ENCODE results near the gene TMEM260.
"Not testable (repeated sequence)": the region's sequence is repeated elsewhere in the genome, so short reads cannot be mapped to it uniquely, and the experiment has no call there.

TMEM260 gene

DNA sequence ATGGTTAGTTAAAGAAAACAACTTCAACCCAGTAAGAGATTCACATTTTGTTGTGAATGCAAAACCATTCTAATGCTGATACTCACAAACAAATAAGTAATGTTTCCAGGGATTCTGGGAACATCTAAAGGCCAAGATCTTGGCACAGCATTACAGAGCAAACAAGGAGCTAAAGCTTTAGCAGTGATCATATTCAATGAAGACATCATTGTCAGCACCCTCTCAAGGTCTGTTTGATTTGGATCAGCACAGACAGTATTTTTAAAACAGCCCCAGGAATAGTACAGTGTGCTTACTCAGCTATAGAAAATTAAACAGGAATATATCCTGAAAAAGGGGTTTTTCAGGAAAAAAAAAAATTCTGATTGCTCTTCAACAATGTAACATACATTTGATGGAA, 71.4 kb downstream of the TMEM260 start:
- Histone ChIP-seq H3K4me1 (ENCODE audit: insufficient read depth, low read length) (no peaks in the 10 kb centered on the region), H3K27me3 (ENCODE audit: control insufficient read depth in 1 of 2, insufficient read depth in 2 of 2, low read length in 2 of 2) (no peaks in the 10 kb centered on the region), H3K9ac (ENCODE audit: low read length) (no peak overlapping the region), H3K9me3 (ENCODE audit: low read length) (no peaks in the 10 kb centered on the region), H3K4me3 (ENCODE audit: low read depth in 1 of 2, low read length in 2 of 2) (no peak overlapping the region), H3K36me3 (ENCODE audit: insufficient read depth, low read length) (no peaks in the 10 kb centered on the region), H3K27ac (ENCODE audit: low read depth, low read length) (no peak overlapping the region)

DNA sequence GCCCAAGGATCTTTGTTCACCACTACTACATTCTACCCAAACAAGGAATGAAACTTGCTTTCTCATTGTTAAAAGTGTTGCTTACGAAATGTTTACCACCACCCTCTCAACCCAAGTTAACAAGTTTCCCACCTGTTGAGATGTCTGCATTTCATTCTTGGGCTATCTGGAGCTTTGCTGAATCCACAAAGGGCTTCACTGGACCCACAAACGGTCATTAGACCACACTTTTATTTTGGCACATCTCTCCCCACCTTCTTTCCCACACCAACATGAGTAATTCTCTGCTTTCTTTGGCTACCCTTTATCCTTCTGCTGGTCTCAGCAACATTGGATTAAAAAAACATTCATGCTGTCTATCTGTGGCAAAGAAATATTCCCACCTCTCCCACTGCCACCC, 78.0 kb downstream of the TMEM260 start:
- Histone ChIP-seq H3K4me3 (ENCODE audit: low read depth in 1 of 2, low read length in 2 of 2) (no peak overlapping the region), H3K9me3 (ENCODE audit: low read length) (no peaks in the 10 kb centered on the region), H3K27ac (ENCODE audit: low read depth, low read length) (no peak overlapping the region), H3K9ac (ENCODE audit: low read length) (no peak overlapping the region), H3K36me3 (ENCODE audit: insufficient read depth, low read length) (no peaks in the 10 kb centered on the region), H3K27me3 (ENCODE audit: control insufficient read depth in 1 of 2, insufficient read depth in 2 of 2, low read length in 2 of 2) (no peaks in the 10 kb centered on the region), H3K4me1 (ENCODE audit: insufficient read depth, low read length) (no peaks in the 10 kb centered on the region)

DNA sequence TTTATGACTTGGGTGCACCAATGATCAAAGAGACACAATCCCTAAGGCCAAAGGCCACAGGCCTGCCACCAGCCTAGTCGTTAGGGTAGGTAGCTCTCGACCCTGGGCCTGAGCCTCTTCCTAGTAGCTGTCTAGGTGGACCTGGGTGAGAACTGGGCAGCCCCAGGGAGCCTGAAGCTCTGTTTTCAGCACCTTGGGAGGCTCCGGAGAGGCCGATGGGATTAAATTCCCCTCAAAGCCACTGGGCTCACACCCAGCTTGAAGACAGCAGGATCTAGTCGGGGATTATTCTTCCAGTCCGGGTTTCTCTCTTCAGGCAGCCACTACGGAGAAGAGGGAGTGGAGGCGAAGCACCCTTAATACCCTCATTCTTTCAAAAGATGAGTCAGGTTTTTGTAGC, 79.8 kb downstream of the TMEM260 start:
- Histone ChIP-seq H3K4me3 (ENCODE audit: low read depth in 1 of 2, low read length in 2 of 2) (no peak overlapping the region), H3K27ac (ENCODE audit: low read depth, low read length) (no peak overlapping the region), H3K36me3 (ENCODE audit: insufficient read depth, low read length) (no peaks in the 10 kb centered on the region), H3K9ac (ENCODE audit: low read length) (no peak overlapping the region), H3K9me3 (ENCODE audit: low read length) (no peaks in the 10 kb centered on the region), H3K4me1 (ENCODE audit: insufficient read depth, low read length) (no peaks in the 10 kb centered on the region), H3K27me3 (ENCODE audit: control insufficient read depth in 1 of 2, insufficient read depth in 2 of 2, low read length in 2 of 2) (no peaks in the 10 kb centered on the region)

DNA sequence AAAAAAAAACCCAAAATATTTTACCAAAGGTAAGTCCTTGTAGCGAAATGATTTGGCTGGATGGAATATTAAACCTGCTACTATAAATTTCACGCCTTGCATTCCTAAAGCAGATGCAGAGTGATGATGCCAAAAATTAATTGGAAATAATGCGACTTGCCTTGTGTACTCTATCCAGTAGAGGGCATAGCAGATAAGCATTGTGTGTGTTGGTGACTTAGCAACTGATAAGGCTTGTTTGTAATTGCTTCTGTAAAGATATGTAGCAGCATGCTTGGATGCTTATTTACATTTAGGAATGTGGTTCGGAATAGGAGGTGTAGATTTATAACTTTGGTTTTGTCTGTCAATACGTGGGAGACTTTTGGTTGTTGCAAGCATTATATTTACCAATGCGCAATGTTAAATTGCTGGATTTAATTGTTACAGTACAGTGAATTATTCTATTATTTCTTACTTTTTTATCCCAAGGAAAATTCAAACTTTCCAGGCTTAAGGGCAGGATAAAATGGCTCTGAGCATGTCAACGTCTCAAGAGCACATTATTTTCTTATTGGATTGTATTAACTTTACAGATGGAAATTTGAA, 80.5 kb downstream of the TMEM260 start:
- Histone ChIP-seq H3K4me3 (ENCODE audit: low read depth in 1 of 2, low read length in 2 of 2) (no peak overlapping the region), H3K4me1 (ENCODE audit: insufficient read depth, low read length) (no peaks in the 10 kb centered on the region), H3K27me3 (ENCODE audit: control insufficient read depth in 1 of 2, insufficient read depth in 2 of 2, low read length in 2 of 2) (no peaks in the 10 kb centered on the region), H3K9me3 (ENCODE audit: low read length) (no peaks in the 10 kb centered on the region), H3K27ac (ENCODE audit: low read depth, low read length) (no peak overlapping the region), H3K9ac (ENCODE audit: low read length) (no peak overlapping the region), H3K36me3 (ENCODE audit: insufficient read depth, low read length) (no peaks in the 10 kb centered on the region)

DNA sequence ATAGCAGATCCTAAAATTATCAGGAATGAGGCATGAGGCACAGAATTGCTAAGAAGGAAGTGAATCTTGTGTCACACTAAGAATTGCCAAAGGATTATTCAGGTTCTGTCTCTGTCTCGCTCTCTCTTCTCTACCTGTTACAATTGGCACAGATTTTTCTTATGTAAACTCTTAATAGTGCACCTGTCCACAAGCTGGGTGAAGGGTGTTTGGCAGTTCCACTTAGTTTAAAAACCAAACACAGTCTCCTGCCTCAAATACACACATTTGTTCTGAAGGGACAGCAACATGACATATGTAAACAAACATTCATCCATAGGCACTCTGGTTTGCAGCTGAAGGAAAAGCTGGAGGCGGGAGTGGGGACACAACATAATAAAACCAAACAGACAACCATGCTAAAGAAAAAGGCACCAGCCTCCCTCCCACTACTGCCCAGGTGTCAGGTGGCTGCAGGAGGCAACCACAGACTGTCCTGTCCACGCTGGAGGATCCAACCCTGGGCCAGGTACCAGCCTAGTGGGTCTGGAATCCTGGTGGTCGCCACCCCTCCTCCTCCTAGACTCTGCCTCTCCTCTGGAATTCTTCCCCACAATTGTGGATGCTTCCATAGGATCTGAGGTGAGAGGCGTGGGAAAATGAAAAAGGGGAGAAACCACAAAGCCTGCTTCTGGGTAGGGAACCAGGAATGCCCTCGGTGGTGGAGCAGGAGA, 81.2 kb downstream of the TMEM260 start:
- H3K36me3 ChIP-seq (ENCODE audit: insufficient read depth, low read length): no peaks in the 10 kb centered on the region
- H3K4me3 ChIP-seq (ENCODE audit: low read depth in 1 of 2, low read length in 2 of 2): no peak overlapping the region
- H3K27me3 ChIP-seq (ENCODE audit: control insufficient read depth in 1 of 2, insufficient read depth in 2 of 2, low read length in 2 of 2): no peaks in the 10 kb centered on the region
- H3K9me3 ChIP-seq (ENCODE audit: low read length): no peaks in the 10 kb centered on the region
- no peaks in the 10 kb centered on the region for H3K4me1 ChIP-seq (ENCODE audit: insufficient read depth, low read length)
- no peak overlapping the region for H3K27ac ChIP-seq (ENCODE audit: low read depth, low read length)
- no peak overlapping the region for H3K9ac ChIP-seq (ENCODE audit: low read length)

DNA sequence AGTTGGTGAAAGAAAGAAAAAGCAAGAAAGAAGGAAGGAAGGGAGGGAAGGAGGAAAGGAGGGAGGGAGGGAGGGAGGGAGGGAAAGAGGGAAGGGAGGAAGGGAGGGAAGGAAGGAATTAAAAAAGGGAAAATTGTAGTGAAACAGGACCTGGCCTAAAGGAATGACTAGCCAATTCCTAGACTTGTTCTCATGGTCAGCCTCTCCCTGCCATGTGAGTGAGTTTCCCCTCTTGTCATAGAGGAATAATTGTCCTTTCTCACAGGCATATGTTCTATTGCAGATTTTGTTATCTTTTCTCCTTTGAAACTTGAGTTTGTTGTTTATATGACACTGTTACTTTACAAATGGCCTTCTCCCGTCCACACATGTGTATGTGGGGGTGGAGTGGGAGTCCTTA, 81.9 kb downstream of the TMEM260 start:
- no peak overlapping the region for H3K9ac ChIP-seq (ENCODE audit: low read length)

DNA sequence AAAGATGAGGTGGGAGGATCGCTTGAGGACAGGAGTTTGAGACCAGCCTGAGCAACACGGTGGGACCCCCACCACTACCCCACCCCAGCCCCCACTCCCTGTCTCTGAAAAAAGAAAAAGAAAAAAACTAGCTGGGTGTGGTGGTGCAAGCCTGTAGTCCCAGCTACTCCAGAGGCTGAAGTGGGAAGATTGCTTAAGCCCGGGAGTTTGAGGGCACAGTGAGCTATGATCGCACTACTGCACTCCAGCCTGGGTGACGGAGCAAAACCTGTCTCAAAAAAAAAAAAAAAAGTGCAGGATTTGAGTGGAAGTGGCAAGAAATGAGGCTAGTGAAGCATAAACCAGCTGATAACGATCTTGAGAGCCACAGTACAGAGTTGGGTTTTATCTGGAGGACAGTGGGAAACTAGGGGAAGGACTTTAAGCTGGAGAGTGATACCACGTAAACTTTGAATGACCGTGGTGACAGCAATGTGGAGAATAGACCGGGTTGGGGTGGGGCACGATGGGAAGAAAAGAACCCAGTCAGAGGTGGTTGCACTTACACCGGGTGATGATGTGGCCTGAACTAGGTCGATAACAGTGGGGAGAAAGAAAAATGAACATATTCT, 85.3 kb downstream of the TMEM260 start:
- Histone ChIP-seq H3K27me3 (ENCODE audit: control insufficient read depth in 1 of 2, insufficient read depth in 2 of 2, low read length in 2 of 2) (no peaks in the 10 kb centered on the region), H3K9ac (ENCODE audit: low read length) (no peak overlapping the region), H3K4me3 (ENCODE audit: low read depth in 1 of 2, low read length in 2 of 2) (no peak overlapping the region)

More for the DNA sequence above, 81.9 kb downstream of the TMEM260 start:
- H3K27ac ChIP-seq (ENCODE audit: low read depth, low read length): no peak overlapping the region
- H3K4me1 ChIP-seq (ENCODE audit: insufficient read depth, low read length): no peaks in the 10 kb centered on the region
- H3K9me3 ChIP-seq (ENCODE audit: low read length): no peaks in the 10 kb centered on the region
- H3K4me3 ChIP-seq (ENCODE audit: low read depth in 1 of 2, low read length in 2 of 2): no peak overlapping the region
- no peaks in the 10 kb centered on the region for H3K36me3 ChIP-seq (ENCODE audit: insufficient read depth, low read length)
- no peaks in the 10 kb centered on the region for H3K27me3 ChIP-seq (ENCODE audit: control insufficient read depth in 1 of 2, insufficient read depth in 2 of 2, low read length in 2 of 2)

DNA sequence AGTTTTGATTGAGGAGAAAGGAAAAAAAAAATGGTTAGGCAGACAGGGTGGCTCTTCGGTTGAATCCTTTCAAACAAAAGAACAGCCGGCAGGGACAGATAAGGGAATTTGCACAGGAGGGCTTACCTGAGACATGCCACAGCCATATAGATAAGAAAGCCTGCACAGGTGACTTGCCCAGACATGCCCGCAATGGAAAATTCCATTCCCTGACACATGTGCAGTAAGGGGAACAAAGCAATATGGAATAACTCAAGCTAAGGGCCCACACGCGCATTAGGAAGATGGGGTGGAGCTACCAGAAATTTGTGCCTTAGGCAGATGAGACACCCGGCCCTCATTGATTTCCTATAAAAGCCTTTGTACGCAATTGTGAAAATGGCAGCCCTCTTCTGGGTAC, 86.7 kb downstream of the TMEM260 start:
- H3K9me3 ChIP-seq (ENCODE audit: low read length): no peaks in the 10 kb centered on the region
- H3K36me3 ChIP-seq (ENCODE audit: insufficient read depth, low read length): no peaks in the 10 kb centered on the region
- H3K4me1 ChIP-seq (ENCODE audit: insufficient read depth, low read length): no peaks in the 10 kb centered on the region
- no peak overlapping the region for H3K9ac ChIP-seq (ENCODE audit: low read length)
- no peaks in the 10 kb centered on the region for H3K27me3 ChIP-seq (ENCODE audit: control insufficient read depth in 1 of 2, insufficient read depth in 2 of 2, low read length in 2 of 2)
- no peak overlapping the region for H3K4me3 ChIP-seq (ENCODE audit: low read depth in 1 of 2, low read length in 2 of 2)
- H3K27ac ChIP-seq (ENCODE audit: low read depth, low read length): no peak overlapping the region

More for the DNA sequence above, 85.3 kb downstream of the TMEM260 start:
- Histone ChIP-seq H3K4me1 (ENCODE audit: insufficient read depth, low read length) (no peaks in the 10 kb centered on the region), H3K27ac (ENCODE audit: low read depth, low read length) (no peak overlapping the region), H3K9me3 (ENCODE audit: low read length) (no peaks in the 10 kb centered on the region), H3K36me3 (ENCODE audit: insufficient read depth, low read length) (no peaks in the 10 kb centered on the region)

DNA sequence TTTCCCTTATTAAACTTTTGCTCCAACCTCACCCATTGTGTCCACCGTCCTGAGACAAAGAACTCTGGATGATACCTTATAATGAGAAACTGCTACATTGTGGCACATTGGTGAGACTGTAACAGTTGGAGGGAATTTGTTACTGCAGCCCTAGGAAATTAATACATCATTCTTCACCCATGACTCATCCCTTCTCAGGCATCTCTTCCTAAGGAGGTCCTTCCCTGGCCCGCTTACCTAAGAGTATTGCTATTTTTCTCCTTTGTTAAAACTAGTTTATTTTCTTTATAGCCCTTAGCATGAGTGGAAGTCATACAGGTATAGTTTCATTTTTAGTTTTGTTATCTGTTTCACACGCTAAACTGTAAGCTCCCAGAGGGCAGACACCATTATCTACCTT, 87.1 kb downstream of the TMEM260 start:
- no peaks in the 10 kb centered on the region for H3K27me3 ChIP-seq (ENCODE audit: control insufficient read depth in 1 of 2, insufficient read depth in 2 of 2, low read length in 2 of 2)

DNA sequence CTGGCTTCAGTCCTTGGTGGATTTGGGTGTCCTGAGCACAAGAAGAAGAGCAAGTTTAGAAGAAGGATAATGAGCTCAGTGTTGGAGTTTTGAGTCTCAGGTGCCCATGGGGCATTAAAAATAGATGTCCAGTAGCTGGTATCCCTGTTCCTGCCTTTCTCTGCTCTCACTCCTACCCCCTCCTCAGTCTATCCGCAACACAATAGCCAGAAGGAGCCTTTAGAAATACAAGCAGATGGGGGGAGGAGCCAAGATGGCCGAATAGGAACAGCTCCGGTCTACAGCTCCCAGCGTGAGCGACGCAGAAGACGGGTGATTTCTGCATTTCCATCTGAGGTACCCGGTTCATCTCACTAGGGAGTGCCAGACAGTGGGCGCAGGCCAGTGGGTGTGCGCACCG, 87.7 kb downstream of the TMEM260 start:
- H3K9ac ChIP-seq (ENCODE audit: low read length); H3K9me3 ChIP-seq (ENCODE audit: low read length); H3K36me3 ChIP-seq (ENCODE audit: insufficient read depth, low read length); H3K4me3 ChIP-seq (ENCODE audit: low read depth in 1 of 2, low read length in 2 of 2); H3K27me3 ChIP-seq (ENCODE audit: control insufficient read depth in 1 of 2, insufficient read depth in 2 of 2, low read length in 2 of 2); H3K27ac ChIP-seq (ENCODE audit: low read depth, low read length); H3K4me1 ChIP-seq (ENCODE audit: insufficient read depth, low read length): not testable (repeated sequence)

More for the DNA sequence above, 87.1 kb downstream of the TMEM260 start:
- no peak overlapping the region for H3K27ac ChIP-seq (ENCODE audit: low read depth, low read length)
- H3K36me3 ChIP-seq (ENCODE audit: insufficient read depth, low read length): no peaks in the 10 kb centered on the region
- no peak overlapping the region for H3K9ac ChIP-seq (ENCODE audit: low read length)
- H3K4me3 ChIP-seq (ENCODE audit: low read depth in 1 of 2, low read length in 2 of 2): no peak overlapping the region
- H3K4me1 ChIP-seq (ENCODE audit: insufficient read depth, low read length): no peaks in the 10 kb centered on the region
- H3K9me3 ChIP-seq (ENCODE audit: low read length): no peaks in the 10 kb centered on the region

DNA sequence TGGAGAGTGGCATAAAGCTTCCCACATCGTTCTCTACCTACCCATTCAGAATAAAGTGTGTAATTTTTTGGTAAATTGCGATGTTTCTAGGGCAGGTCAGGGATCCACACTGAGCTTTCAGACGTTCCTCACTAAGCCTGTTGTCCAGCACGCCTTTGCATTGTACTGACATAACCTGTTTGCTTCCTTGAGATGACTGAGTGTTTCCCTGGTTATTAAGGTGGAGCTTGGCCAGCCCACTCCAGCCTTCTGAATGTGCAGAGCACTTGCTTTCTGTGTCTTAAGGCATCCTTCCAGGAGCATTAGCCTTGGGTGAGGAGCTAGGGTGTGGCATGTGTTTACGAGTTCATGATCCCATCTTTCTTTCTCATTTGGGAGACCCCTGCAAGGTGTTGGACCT, 96.4 kb downstream of the TMEM260 start:
- Histone ChIP-seq H3K4me3 (ENCODE audit: low read depth in 1 of 2, low read length in 2 of 2) (no peak overlapping the region), H3K27me3 (ENCODE audit: control insufficient read depth in 1 of 2, insufficient read depth in 2 of 2, low read length in 2 of 2) (no peaks in the 10 kb centered on the region), H3K9ac (ENCODE audit: low read length) (no peak overlapping the region), H3K27ac (ENCODE audit: low read depth, low read length) (no peak overlapping the region), H3K9me3 (ENCODE audit: low read length) (no peaks in the 10 kb centered on the region), H3K4me1 (ENCODE audit: insufficient read depth, low read length) (no peaks in the 10 kb centered on the region), H3K36me3 (ENCODE audit: insufficient read depth, low read length) (no peaks in the 10 kb centered on the region)

DNA sequence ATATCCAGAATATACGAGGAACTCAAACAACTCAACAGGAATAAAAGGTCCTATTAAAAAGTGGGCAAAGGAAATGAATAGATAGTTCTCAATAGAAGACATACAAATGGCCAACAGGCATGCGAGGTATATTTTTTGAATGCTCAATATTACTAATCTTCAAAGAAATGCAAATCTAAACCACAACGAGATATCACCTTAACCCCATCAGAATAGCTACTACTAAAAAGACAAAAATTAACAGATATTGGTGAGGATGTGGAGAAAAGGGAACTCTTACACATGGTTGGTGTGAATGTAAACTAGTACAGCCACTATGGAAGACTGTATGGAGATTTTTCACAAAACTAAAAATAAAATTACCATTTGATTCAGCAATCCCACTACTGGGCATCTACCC, 99.2 kb downstream of the TMEM260 start:
- Histone ChIP-seq H3K4me1 (ENCODE audit: insufficient read depth, low read length) (no peaks in the 10 kb centered on the region), H3K4me3 (ENCODE audit: low read depth in 1 of 2, low read length in 2 of 2) (no peak overlapping the region), H3K27ac (ENCODE audit: low read depth, low read length) (no peak overlapping the region), H3K36me3 (ENCODE audit: insufficient read depth, low read length) (no peaks in the 10 kb centered on the region), H3K27me3 (ENCODE audit: control insufficient read depth in 1 of 2, insufficient read depth in 2 of 2, low read length in 2 of 2) (no peaks in the 10 kb centered on the region), H3K9ac (ENCODE audit: low read length) (no peak overlapping the region), H3K9me3 (ENCODE audit: low read length) (no peaks in the 10 kb centered on the region)
